Lung (tissue), 12 donors: Measurements from ENCODE around the gene NUTM1. TPM values are rescaled to one million over a fixed set of nuclear protein-coding genes. Genes with fewer than 3 reads are reported as not detected.

ENCODE experiments used
- ATAC-seq: fragments of 200-7000 bp; cut with Tn5 transposase; one replicate; pipeline ENCODE4 v1.9.1; 2020; ENCODE audit warnings: moderate number of reproducible peaks; ENCODE audit not compliant: insufficient read depth, low FRiP score
- DNase-seq, 3 donors: peaks; one replicate each; pipeline ENCODE4 v3.0.0-alpha.2; 2013 to 2017
- H3K27ac ChIP-seq, 2 donors: one replicate each; pipeline ENCODE4 v1.5.1; 2013; ENCODE audit warnings: mild to moderate bottlenecking in 2 of 2, moderate library complexity in 2 of 2, control low read depth in 1 of 2, inconsistent platforms in 1 of 2, low read depth in 1 of 2, low read length in 1 of 2
- H3K27me3 ChIP-seq, 3 donors: one replicate each; pipeline ENCODE4 v1.5.1; 2013; ENCODE audit warnings: low read length in 2 of 3; ENCODE audit not compliant: control insufficient read depth in 3 of 3, insufficient read depth in 3 of 3
- H3K36me3 ChIP-seq, 4 donors: one replicate each; pipeline ENCODE4 v1.5.1; 2013; ENCODE audit warnings: low read length in 4 of 4, mild to moderate bottlenecking in 1 of 4, moderate library complexity in 1 of 4; ENCODE audit not compliant: control insufficient read depth in 4 of 4, insufficient read depth in 4 of 4
- H3K4me1 ChIP-seq, 5 donors: one replicate each; pipeline ENCODE4 v1.5.1; 2013; ENCODE audit warnings: low read length in 5 of 5, mild to moderate bottlenecking in 2 of 5, moderate library complexity in 1 of 5; ENCODE audit not compliant: control insufficient read depth in 5 of 5, insufficient read depth in 5 of 5
- H3K4me3 ChIP-seq: one replicate; pipeline ENCODE4 v1.5.1; 2013; ENCODE audit warnings: mild to moderate bottlenecking, control low read depth, moderate library complexity
- H3K9ac ChIP-seq, 2 donors: one replicate each; pipeline ENCODE4 v1.5.1; 2013; ENCODE audit warnings: low read length in 2 of 2, control low read depth in 1 of 2; ENCODE audit not compliant: insufficient read depth in 1 of 2
- H3K9me3 ChIP-seq, 4 donors: one replicate each; pipeline ENCODE4 v1.5.1; 2013; ENCODE audit warnings: low read length in 3 of 4, mild to moderate bottlenecking in 1 of 4, moderate library complexity in 1 of 4; ENCODE audit not compliant: control insufficient read depth in 4 of 4, insufficient read depth in 3 of 4
- CTCF ChIP-seq: IDR thresholded peaks from 2 replicates; pipeline ENCODE4 v1.5.1; 2012; ENCODE audit warnings: mild to moderate bottlenecking; ENCODE audit errors: control extremely low read depth, extremely low read depth
- WGBS, 2 donors: extraction: QIAGEN DNeasy Blood & Tissue Kit; methylation state at CpG; one replicate each; pipeline ENCODE4 v1.1.7; 2013; 5-methylcytosine and 5-hydroxymethylcytosine counted together
- polyA plus RNA-seq, 2 donors: library from polyadenylated mRNA; stranded (reverse); fragments of 200-250 nt; gene quantifications; one replicate each; pipeline ENCODE4 v1.2.1, GENCODE V29; 2013
- total RNA-seq, 2 donors: library from RNA; depleted of rRNA in 1 of 2; stranded (reverse); fragments of >200 nt in 1 of 2; gene quantifications; one replicate each; pipeline ENCODE4 v1.2.1, GENCODE V29; 2014 to 2021
- donor health status: control.
- donor health status: control.
- donor health status: Bipolar disorder and iron deficiency.
- donor health status: healthy.
- donor health status: DM: yes; HTN: yes; CAD: no.

Gene NUTM1
- total and polyA plus RNA-seq, 4 donors: 0.02 TPM; not detected in 3

GRCh38 chr15:34337557-34338306, 5.4 kb upstream of the NUTM1 start, which contains the start of gene SLC12A6:
Gene SLC12A6, minus strand, starts transcription at chr15:34337781. Its CDS starts 1,101 bp downstream, at chr15:34336680.
- TF ChIP-seq CTCF: no peak
- H3K9ac ChIP-seq: peak within 1 kb of the TSS; percentile 18 to 58
- H3K4me3 ChIP-seq: peak within 1 kb of the TSS; percentile 91
- DNase-seq: peak; percentile 89 to 92 (median 90)
- H3K27me3 ChIP-seq: no peaks in the 10 kb centered on the region
- peak; percentile 96 for ATAC-seq
- H3K9me3 ChIP-seq: no peaks in the 10 kb centered on the region
- H3K4me1 ChIP-seq: peaks cover 3 to 11% (median 10%) of the 10 kb centered on the region in 5 donors
- 0 to 1% methylated on average over 57 to 78 of the region's 78 CpGs for WGBS, 2 donors
- peak within 1 kb of the TSS; percentile 91 to 94 for H3K27ac ChIP-seq
- H3K36me3 ChIP-seq: peaks cover 0 to 15% (median 4%) of the 10 kb centered on the region in 4 donors

- WGBS, 2 donors: 81% methylated on average over 16 of the region's 16 CpGs
- no peak for TF ChIP-seq CTCF
- Histone ChIP-seq H3K4me1 (peaks cover 3 to 11% (median 10%) of the 10 kb centered on the region in 5 donors), H3K27ac (peak overlapping the region in 1 of 2 donors; percentile 94), H3K4me3 (no peak overlapping the region), H3K27me3 (no peaks in the 10 kb centered on the region), H3K36me3 (peaks cover 0 to 15% (median 4%) of the 10 kb centered on the region in 4 donors), H3K9me3 (no peaks in the 10 kb centered on the region), H3K9ac (no peak overlapping the region)
- ATAC-seq (no peak), DNase-seq (no peak)
Measured at GRCh38 chr15:34338347-34338746, 4.8 kb upstream of the NUTM1 start.

GRCh38 chr15:34339946-34340345, 3.2 kb upstream of the NUTM1 start:
- TF ChIP-seq CTCF: no peak
- ATAC-seq (no peak), DNase-seq (no peak)
- H3K4me1 ChIP-seq: peaks cover 3 to 11% (median 10%) of the 10 kb centered on the region in 5 donors
- H3K9ac ChIP-seq: no peak overlapping the region
- H3K9me3 ChIP-seq: no peaks in the 10 kb centered on the region
- H3K36me3 ChIP-seq: peaks cover 0 to 15% (median 4%) of the 10 kb centered on the region in 4 donors
- no peak overlapping the region for H3K4me3 ChIP-seq
- H3K27ac ChIP-seq: no peak overlapping the region
- 92 to 96% methylated on average over 3 of the region's 3 CpGs for WGBS, 2 donors
- H3K27me3 ChIP-seq: no peaks in the 10 kb centered on the region
